ENCODE results near the gene HDAC4. TPM values are rescaled to one million over a fixed set of nuclear protein-coding genes. Genes with fewer than 3 reads are reported as not detected.
A peak's percentile ranks its signal among the peaks of the same experiment; 100 is the strongest.

Gene HDAC4
- total and polyA plus RNA-seq, 3 experiments from 2014 or later = 8.3 to 28.8 (median 24.0) TPM

DNA sequence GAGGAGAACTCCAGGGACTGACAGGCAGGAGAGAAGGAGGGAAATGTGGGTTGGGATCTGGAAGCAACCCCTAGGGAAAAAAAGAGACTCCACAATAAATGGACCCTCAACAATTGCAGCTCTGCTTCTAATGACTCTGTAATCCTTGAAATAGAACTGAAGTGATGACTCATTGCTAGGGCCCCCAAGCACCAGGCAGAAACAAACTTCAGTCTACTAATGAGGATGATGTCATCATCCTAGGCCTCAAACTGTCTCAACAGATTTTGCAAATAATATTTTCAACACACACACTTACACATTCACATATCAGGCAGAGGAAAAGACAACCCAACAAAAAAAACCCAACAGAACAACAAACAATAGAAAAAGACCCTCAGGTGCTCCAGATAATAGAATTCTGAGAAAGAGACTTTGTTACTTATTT, 143.3 kb downstream of the HDAC4 start:
- no peak overlapping the region for H3K4me3 ChIP-seq (ENCODE audit: low read length)
- Mint-ChIP-seq H3K9me3 (peaks cover 0 to 13% (median 7%) of the 10 kb centered on the region in 5 donors), H3K36me3 (peaks cover 15 to 25% (median 17%) of the 10 kb centered on the region in 3 donors), H3K27me3 (no peaks in the 10 kb centered on the region), H3K27ac (peak overlapping the region in 6 of 8 donors; percentile 36 to 96 (median 56)), H3K4me1 (peaks cover 62 to 93% (median 86%) of the 10 kb centered on the region in 3 donors), H3K4me3 (peak overlapping the region in 4 of 7 donors; percentile 37 to 79 (median 60))
- no peaks in the 10 kb centered on the region for H3K9me3 ChIP-seq (ENCODE audit: low read length)
- ChIA-PET CTCF (interaction anchor here (1.1 kb wide), 1 partner anchor 9 kb away, joined by 3 read pairs; no protein-coding TSS in a partner anchor), POLR2A (no interaction called here)
- H3K36me3 ChIP-seq (ENCODE audit: insufficient read depth, low read length) = no peaks in the 10 kb centered on the region
- no peaks in the 10 kb centered on the region for H3K27me3 ChIP-seq (ENCODE audit: insufficient read depth, low read length, poor library complexity, severe bottlenecking)
- H3K27ac ChIP-seq (ENCODE audit: low read depth, low read length) = peak overlapping the region; percentile 24
- no peak for DNase-seq
- H3K4me1 ChIP-seq (ENCODE audit: insufficient read depth, low read length) = peaks cover 70% of the 10 kb centered on the region

DNA sequence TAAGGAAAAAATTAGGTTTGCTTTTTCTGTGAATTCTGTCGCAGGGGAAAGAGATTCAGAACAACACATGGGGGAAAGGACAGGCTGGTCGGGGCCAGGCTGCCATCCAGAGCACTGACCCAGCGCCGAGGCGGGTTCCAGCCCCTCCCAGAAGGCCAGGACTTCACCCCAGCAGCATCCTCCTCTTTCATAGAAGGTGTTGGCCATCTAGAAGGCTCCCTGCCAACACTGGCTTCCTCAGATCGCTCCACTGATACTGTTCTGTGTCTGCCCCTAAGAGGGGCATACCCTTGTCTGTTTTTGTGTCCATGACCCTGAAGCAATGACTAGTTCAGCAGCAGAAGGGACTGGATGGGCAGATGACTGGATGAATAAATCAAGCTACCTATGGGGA, 144.5 kb downstream of the HDAC4 start:
- Mint-ChIP-seq H3K36me3 (peaks cover 15 to 26% (median 17%) of the 10 kb centered on the region in 3 donors), H3K4me3 (no peak overlapping the region), H3K27ac (peak overlapping the region in 1 of 8 donors; percentile 10), H3K9me3 (peaks cover 0 to 13% (median 7%) of the 10 kb centered on the region in 5 donors), H3K4me1 (peaks cover 61 to 95% (median 94%) of the 10 kb centered on the region in 3 donors), H3K27me3 (no peaks in the 10 kb centered on the region)
- Histone ChIP-seq H3K4me3 (ENCODE audit: low read length) (no peak overlapping the region), H3K27ac (ENCODE audit: low read depth, low read length) (no peak overlapping the region), H3K4me1 (ENCODE audit: insufficient read depth, low read length) (peaks cover 69% of the 10 kb centered on the region), H3K27me3 (ENCODE audit: insufficient read depth, low read length, poor library complexity, severe bottlenecking) (no peaks in the 10 kb centered on the region), H3K9me3 (ENCODE audit: low read length) (no peaks in the 10 kb centered on the region), H3K36me3 (ENCODE audit: insufficient read depth, low read length) (no peaks in the 10 kb centered on the region)
- DNase-seq = no peak
- CTCF ChIA-PET = no interaction called here
- POLR2A ChIA-PET = no interaction called here

DNA sequence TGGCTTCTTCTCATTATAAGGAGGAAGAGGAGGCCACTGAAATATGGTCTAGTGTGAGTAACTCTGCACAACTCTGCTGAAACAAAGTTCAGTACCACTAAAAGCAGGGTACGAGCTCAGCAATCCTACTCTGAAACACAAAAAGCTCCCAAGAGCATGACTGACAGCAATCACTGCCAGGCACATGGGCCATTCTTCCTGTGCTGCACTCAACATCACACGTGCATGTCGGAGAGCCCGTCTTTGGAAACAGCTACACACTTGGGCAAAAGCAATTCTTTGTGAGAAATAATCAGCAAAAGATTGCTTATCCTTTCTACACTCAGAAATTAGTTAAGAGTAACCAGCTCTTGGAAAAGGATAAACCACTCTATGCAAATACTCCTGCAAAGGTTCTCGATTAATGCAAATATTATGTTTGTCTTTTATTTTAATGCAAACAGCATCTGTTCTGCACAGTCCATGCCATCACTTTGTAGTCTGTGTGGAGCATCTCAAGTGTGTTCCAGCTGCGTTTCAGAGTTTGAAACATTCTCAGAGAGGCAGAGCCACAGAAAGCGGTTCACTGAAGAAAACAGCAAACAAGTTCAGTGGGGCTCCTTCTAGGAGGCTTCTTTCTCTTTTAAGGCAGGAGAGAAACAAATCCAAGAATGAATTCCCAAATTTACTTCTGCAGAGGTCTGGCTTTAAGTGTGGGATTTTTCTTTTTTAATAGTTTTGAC, 145.0 kb downstream of the HDAC4 start:
- Histone ChIP-seq H3K27me3 (ENCODE audit: insufficient read depth, low read length, poor library complexity, severe bottlenecking) (no peaks in the 10 kb centered on the region), H3K4me3 (ENCODE audit: low read length) (no peak overlapping the region), H3K36me3 (ENCODE audit: insufficient read depth, low read length) (no peaks in the 10 kb centered on the region), H3K27ac (ENCODE audit: low read depth, low read length) (no peak overlapping the region), H3K9me3 (ENCODE audit: low read length) (no peaks in the 10 kb centered on the region), H3K4me1 (ENCODE audit: insufficient read depth, low read length) (peaks cover 64% of the 10 kb centered on the region)
- Mint-ChIP-seq H3K36me3 (peaks cover 15 to 23% (median 17%) of the 10 kb centered on the region in 3 donors), H3K27me3 (no peaks in the 10 kb centered on the region), H3K9me3 (peaks cover 0 to 13% (median 7%) of the 10 kb centered on the region in 5 donors), H3K4me1 (peaks cover 58 to 89% (median 88%) of the 10 kb centered on the region in 3 donors), H3K27ac (no peak overlapping the region), H3K4me3 (no peak overlapping the region)
- no peak for DNase-seq
- ChIA-PET CTCF (interaction anchor here (0.9 kb wide), 1 partner anchor 12 kb away, joined by 3 read pairs; no protein-coding TSS in a partner anchor), POLR2A (no interaction called here)

DNA sequence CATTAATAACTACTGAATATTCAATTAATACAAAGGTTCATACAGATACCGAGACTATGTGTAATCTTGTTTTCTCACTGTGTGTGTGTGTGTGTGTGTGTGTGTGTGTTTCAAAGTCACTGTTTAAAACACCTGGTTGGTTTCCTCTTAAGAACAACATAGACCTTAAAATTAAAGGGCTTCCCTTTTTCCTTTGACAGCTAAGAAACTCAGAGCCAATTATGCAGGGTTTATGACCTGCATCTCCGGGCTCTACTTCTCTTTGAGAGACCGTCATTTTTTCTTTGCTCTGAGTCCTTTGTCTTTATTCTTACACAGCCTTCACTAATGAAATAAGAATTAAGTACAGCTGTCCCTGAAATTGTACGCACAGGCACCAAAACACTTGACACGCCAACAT, 145.6 kb downstream of the HDAC4 start:
- Mint-ChIP-seq H3K4me1 (peaks cover 53 to 84% (median 83%) of the 10 kb centered on the region in 3 donors), H3K27me3 (no peaks in the 10 kb centered on the region), H3K36me3 (peaks cover 15 to 25% (median 17%) of the 10 kb centered on the region in 3 donors), H3K27ac (no peak overlapping the region), H3K9me3 (peaks cover 0 to 13% (median 7%) of the 10 kb centered on the region in 5 donors), H3K4me3 (no peak overlapping the region)
- CTCF ChIA-PET = interaction anchor here (0.9 kb wide), 1 partner anchor 12 kb away, joined by 3 read pairs; no protein-coding TSS in a partner anchor
- Histone ChIP-seq H3K27me3 (ENCODE audit: insufficient read depth, low read length, poor library complexity, severe bottlenecking) (no peaks in the 10 kb centered on the region), H3K36me3 (ENCODE audit: insufficient read depth, low read length) (no peaks in the 10 kb centered on the region), H3K9me3 (ENCODE audit: low read length) (no peaks in the 10 kb centered on the region), H3K27ac (ENCODE audit: low read depth, low read length) (no peak overlapping the region), H3K4me3 (ENCODE audit: low read length) (no peak overlapping the region), H3K4me1 (ENCODE audit: insufficient read depth, low read length) (peaks cover 58% of the 10 kb centered on the region)
- DNase-seq = no peak
- POLR2A ChIA-PET = no interaction called here

- peaks cover 41 to 77% (median 72%) of the 10 kb centered on the region in 3 donors for H3K4me1 Mint-ChIP-seq
- ChIA-PET POLR2A (no interaction called here), CTCF (no interaction called here)
- peak overlapping the region in 1 of 8 donors; percentile 37 for H3K27ac Mint-ChIP-seq
- Histone ChIP-seq H3K4me1 (ENCODE audit: insufficient read depth, low read length) (peaks cover 45% of the 10 kb centered on the region), H3K4me3 (ENCODE audit: low read length) (no peak overlapping the region), H3K27me3 (ENCODE audit: insufficient read depth, low read length, poor library complexity, severe bottlenecking) (no peaks in the 10 kb centered on the region), H3K36me3 (ENCODE audit: insufficient read depth, low read length) (no peaks in the 10 kb centered on the region), H3K27ac (ENCODE audit: low read depth, low read length) (no peak overlapping the region), H3K9me3 (ENCODE audit: low read length) (no peaks in the 10 kb centered on the region)
- no peak for DNase-seq
- peaks cover 0 to 13% (median 7%) of the 10 kb centered on the region in 5 donors for H3K9me3 Mint-ChIP-seq
- no peak overlapping the region for H3K4me3 Mint-ChIP-seq
- H3K36me3 Mint-ChIP-seq = peaks cover 15 to 38% (median 18%) of the 10 kb centered on the region in 3 donors
- no peaks in the 10 kb centered on the region for H3K27me3 Mint-ChIP-seq
These were observed 147.0 kb downstream of the HDAC4 start for GRCh38 chr2:239253701-239254436.

DNA sequence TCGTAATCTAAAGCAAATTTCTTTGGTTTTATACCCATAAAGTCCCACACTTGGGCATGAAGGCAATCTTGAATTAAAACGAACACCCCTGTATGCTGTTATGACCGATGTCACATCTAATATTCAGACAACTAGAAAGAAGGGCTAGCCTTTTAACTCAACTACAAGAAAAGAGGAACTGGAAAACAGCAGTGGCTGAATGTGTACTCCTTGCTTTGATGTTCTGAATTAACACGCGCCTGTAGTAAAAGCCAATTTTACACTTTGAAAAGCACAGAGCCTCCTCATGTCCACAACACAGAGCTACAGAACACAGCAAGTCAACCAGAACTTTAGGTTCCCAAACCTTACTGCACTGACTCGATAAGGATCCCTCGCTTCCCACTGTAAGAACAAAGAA, 147.6 kb downstream of the HDAC4 start:
- Histone ChIP-seq H3K4me1 (ENCODE audit: insufficient read depth, low read length) (peaks cover 39% of the 10 kb centered on the region), H3K4me3 (ENCODE audit: low read length) (peak overlapping the region; percentile 25), H3K36me3 (ENCODE audit: insufficient read depth, low read length) (no peaks in the 10 kb centered on the region), H3K27me3 (ENCODE audit: insufficient read depth, low read length, poor library complexity, severe bottlenecking) (no peaks in the 10 kb centered on the region), H3K27ac (ENCODE audit: low read depth, low read length) (no peak overlapping the region), H3K9me3 (ENCODE audit: low read length) (no peaks in the 10 kb centered on the region)
- Mint-ChIP-seq H3K27ac (peak overlapping the region in 1 of 8 donors; percentile 37), H3K9me3 (peaks cover 0 to 12% (median 7%) of the 10 kb centered on the region in 5 donors), H3K4me1 (peaks cover 39 to 77% (median 72%) of the 10 kb centered on the region in 3 donors), H3K27me3 (no peaks in the 10 kb centered on the region), H3K4me3 (peak overlapping the region in 1 of 7 donors; percentile 33), H3K36me3 (peaks cover 13 to 43% (median 20%) of the 10 kb centered on the region in 3 donors)
- no peak for DNase-seq
- ChIA-PET POLR2A (no interaction called here), CTCF (no interaction called here)

DNA sequence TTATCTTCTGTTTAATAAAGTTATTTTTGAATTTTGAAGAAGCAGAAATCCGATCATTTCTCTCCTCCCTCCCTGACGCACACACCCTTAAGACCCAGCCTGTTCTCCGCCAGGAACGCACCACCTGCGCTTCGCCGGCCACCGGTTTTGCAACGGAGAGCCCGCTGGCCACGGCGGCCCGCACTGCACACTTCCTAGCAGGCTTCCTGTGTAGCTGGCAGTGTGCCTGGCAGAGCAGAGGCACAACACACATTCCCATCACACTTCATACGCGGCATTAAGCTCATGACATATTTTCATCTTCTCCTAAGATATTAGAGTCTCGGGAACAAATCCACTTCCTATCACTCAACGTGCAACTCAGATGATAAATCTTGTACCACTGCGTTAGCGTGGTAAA, 148.0 kb downstream of the HDAC4 start:
- Mint-ChIP-seq H3K4me3 (peak overlapping the region in 5 of 7 donors; percentile 1 to 57 (median 33)), H3K36me3 (peaks cover 9 to 43% (median 20%) of the 10 kb centered on the region in 3 donors), H3K4me1 (peaks cover 34 to 74% (median 67%) of the 10 kb centered on the region in 3 donors), H3K27me3 (no peaks in the 10 kb centered on the region), H3K9me3 (peaks cover 0 to 8% (median 7%) of the 10 kb centered on the region in 5 donors), H3K27ac (peak overlapping the region in 3 of 8 donors; percentile 35 to 87 (median 37))
- no peaks in the 10 kb centered on the region for H3K36me3 ChIP-seq (ENCODE audit: insufficient read depth, low read length)
- no peaks in the 10 kb centered on the region for H3K9me3 ChIP-seq (ENCODE audit: low read length)
- H3K27ac ChIP-seq (ENCODE audit: low read depth, low read length) = no peak overlapping the region
- no peaks in the 10 kb centered on the region for H3K27me3 ChIP-seq (ENCODE audit: insufficient read depth, low read length, poor library complexity, severe bottlenecking)
- POLR2A ChIA-PET = no interaction called here
- peak in 1 of 5 donors; percentile 30 for DNase-seq
- peaks cover 37% of the 10 kb centered on the region for H3K4me1 ChIP-seq (ENCODE audit: insufficient read depth, low read length)
- CTCF ChIA-PET = interaction anchor here (0.8 kb wide), 1 partner anchor 15 kb away, joined by 3 read pairs; no protein-coding TSS in a partner anchor
- peak overlapping the region; percentile 25 for H3K4me3 ChIP-seq (ENCODE audit: low read length)
